VCaP (cell line): ENCODE data around the gene CSNK2A1.

Experiments
- H3K27ac ChIP-seq: fragments of 450-650 bp; 2 replicates; pipeline ENCODE4 v1.5.1; 2017
- TF ChIP-seq, protein P1 (sequence below): fragments of 450-650 bp; conservative IDR thresholded peaks from 2 replicates; pipeline ENCODE4 v1.5.1; 2017; ENCODE audit warnings: mild to moderate bottlenecking, moderate library complexity

CSNK2A1 gene

GRCh38 chr20:528923-529604 is 14.5 kb downstream of the CSNK2A1 start:
- TF ChIP-seq, protein P1, sequence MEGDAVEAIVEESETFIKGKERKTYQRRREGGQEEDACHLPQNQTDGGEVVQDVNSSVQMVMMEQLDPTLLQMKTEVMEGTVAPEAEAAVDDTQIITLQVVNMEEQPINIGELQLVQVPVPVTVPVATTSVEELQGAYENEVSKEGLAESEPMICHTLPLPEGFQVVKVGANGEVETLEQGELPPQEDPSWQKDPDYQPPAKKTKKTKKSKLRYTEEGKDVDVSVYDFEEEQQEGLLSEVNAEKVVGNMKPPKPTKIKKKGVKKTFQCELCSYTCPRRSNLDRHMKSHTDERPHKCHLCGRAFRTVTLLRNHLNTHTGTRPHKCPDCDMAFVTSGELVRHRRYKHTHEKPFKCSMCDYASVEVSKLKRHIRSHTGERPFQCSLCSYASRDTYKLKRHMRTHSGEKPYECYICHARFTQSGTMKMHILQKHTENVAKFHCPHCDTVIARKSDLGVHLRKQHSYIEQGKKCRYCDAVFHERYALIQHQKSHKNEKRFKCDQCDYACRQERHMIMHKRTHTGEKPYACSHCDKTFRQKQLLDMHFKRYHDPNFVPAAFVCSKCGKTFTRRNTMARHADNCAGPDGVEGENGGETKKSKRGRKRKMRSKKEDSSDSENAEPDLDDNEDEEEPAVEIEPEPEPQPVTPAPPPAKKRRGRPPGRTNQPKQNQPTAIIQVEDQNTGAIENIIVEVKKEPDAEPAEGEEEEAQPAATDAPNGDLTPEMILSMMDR: no peak
- no peak overlapping the region for H3K27ac ChIP-seq

DNA sequence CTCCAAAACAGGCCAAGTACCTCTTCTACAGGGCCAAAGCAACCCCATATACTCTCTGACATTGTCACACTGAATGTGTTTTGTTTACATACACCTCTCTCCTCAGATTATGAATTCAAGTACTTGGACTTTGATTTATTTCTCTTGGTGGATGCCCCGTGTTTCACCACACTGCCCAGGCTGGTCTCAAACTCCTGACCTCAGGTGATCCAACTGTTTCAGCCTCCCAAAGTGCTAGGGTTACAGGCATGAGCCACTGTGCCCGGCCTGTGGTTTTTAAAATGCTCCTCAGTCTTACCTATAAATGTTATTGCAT is 16.1 kb downstream of the CSNK2A1 start:
- TF ChIP-seq, protein P1: no peak
- H3K27ac ChIP-seq: no peak overlapping the region

GRCh38 chr20:521860-522259 is 21.7 kb downstream of the CSNK2A1 start:
- no peak overlapping the region for H3K27ac ChIP-seq
- TF ChIP-seq, protein P1: no peak

DNA sequence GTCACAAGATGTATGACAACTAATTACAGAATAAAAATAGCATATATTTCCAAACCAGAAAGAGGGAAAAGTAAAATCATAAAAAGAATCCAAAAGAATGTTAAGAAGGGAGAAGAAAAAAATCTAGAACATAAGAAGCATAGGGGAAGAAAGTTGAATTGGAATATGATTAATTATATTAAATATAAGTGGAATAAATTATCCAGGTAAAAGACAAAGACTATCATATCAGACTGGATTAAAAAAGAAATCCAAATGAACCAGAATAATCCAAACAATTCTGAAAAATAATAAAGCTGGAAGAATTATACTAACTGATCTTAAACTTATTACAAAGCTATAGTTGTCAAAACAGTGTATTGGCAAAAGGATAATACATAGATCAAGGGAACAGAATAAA is 23.6 kb downstream of the CSNK2A1 start:
- TF ChIP-seq, protein P1: no peak
- H3K27ac ChIP-seq: no peak overlapping the region

DNA sequence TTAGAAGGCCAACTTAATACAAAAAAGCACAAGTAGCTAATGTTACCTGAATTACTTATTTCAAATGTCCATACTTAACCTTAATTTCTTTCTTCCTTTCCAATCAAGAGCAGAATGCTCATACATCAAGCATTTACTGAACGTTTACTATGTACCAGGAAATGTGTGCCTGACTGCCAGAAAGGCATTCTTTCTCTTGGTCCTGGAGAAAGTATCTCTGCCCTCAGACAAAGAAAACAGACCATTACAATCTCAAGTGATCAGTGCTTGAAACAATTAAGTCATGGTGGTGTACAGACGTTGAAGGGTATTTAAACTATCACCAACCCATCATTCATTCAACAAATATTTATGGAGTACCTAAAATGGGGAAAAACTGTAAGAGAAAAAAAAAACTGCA is 26.4 kb downstream of the CSNK2A1 start:
- TF ChIP-seq, protein P1: no peak
- H3K27ac ChIP-seq: no peak overlapping the region

GRCh38 chr20:516799-517198 is 26.8 kb downstream of the CSNK2A1 start:
- TF ChIP-seq, protein P1: no peak
- no peak overlapping the region for H3K27ac ChIP-seq

GRCh38 chr20:515696-516095 is 27.9 kb downstream of the CSNK2A1 start:
- TF ChIP-seq, protein P1: no peak

GRCh38 chr20:513429-513828 is 30.2 kb downstream of the CSNK2A1 start:
- TF ChIP-seq, protein P1: no peak

More at GRCh38 chr20:515696-516095, 27.9 kb downstream of the CSNK2A1 start:
- no peak overlapping the region for H3K27ac ChIP-seq

More at GRCh38 chr20:513429-513828, 30.2 kb downstream of the CSNK2A1 start:
- H3K27ac ChIP-seq: no peak overlapping the region
